ENCODE measurements around the gene NTRK2. TPM values are rescaled to one million over a fixed set of nuclear protein-coding genes. Genes with fewer than 3 reads are reported as not detected.

Gene NTRK2
- total RNA-seq, 4 donors from 2014 or later: 2.6 to 8.5 (median 6.0) TPM

GRCh38 chr9:84701801-84702200 is 32.3 kb downstream of the NTRK2 start:
- no peak for TF ChIP-seq CTCF (IDR thresholded peaks at IDR 0.05)
- TF ChIP-seq POLR2AphosphoS5 (IDR thresholded peaks at IDR 0.05): no peak
- no peak for TF ChIP-seq EP300 (IDR thresholded peaks at IDR 0.05)
- TF ChIP-seq POLR2A (IDR thresholded peaks at IDR 0.05): no peak
- 88 to 90% methylated on average over 6 of the region's 6 CpGs for WGBS, 2 donors (ENCODE audit: low coverage in 1 of 2)

GRCh38 chr9:84702471-84702870 is 32.9 kb downstream of the NTRK2 start:
- H3K27ac ChIP-seq: no peak overlapping the region
- no peak overlapping the region for H3K4me3 ChIP-seq
- WGBS, 2 donors (ENCODE audit: low coverage in 1 of 2): 27 to 60% methylated on average over 1 of the region's 1 CpG
- no peak for TF ChIP-seq POLR2A (IDR thresholded peaks at IDR 0.05)
- no peak for ATAC-seq
- H3K9me3 ChIP-seq: no peaks in the 10 kb centered on the region
- H3K36me3 ChIP-seq: no peaks in the 10 kb centered on the region
- no peaks in the 10 kb centered on the region for H3K27me3 ChIP-seq
- peaks cover 0 to 20% (median 0%) of the 10 kb centered on the region in 3 donors for H3K4me1 ChIP-seq

More at GRCh38 chr9:84701801-84702200, 32.3 kb downstream of the NTRK2 start:
- peaks cover 0 to 20% (median 0%) of the 10 kb centered on the region in 3 donors for H3K4me1 ChIP-seq
- no peaks in the 10 kb centered on the region for H3K36me3 ChIP-seq
- no peak overlapping the region for H3K27ac ChIP-seq
- H3K27me3 ChIP-seq: no peaks in the 10 kb centered on the region
- no peak overlapping the region for H3K4me3 ChIP-seq
- no peaks in the 10 kb centered on the region for H3K9me3 ChIP-seq
- no peak for ATAC-seq

- no peak overlapping the region for H3K27ac ChIP-seq
- H3K36me3 ChIP-seq: no peaks in the 10 kb centered on the region
- H3K27me3 ChIP-seq: no peaks in the 10 kb centered on the region
- H3K4me3 ChIP-seq: no peak overlapping the region
- no peaks in the 10 kb centered on the region for H3K9me3 ChIP-seq
- peaks cover 0 to 20% (median 0%) of the 10 kb centered on the region in 3 donors for H3K4me1 ChIP-seq
- no peak for ATAC-seq
- TF ChIP-seq EP300 (IDR thresholded peaks at IDR 0.05) (no peak), CTCF (IDR thresholded peaks at IDR 0.05) (no peak), POLR2AphosphoS5 (IDR thresholded peaks at IDR 0.05) (no peak), POLR2A (IDR thresholded peaks at IDR 0.05) (no peak)
Observed at GRCh38 chr9:84703793-84704192, 34.3 kb downstream of the NTRK2 start.

- ATAC-seq: no peak
- Histone ChIP-seq H3K9me3 (no peaks in the 10 kb centered on the region), H3K27ac (no peak overlapping the region), H3K36me3 (no peaks in the 10 kb centered on the region), H3K4me1 (peaks cover 0 to 20% (median 0%) of the 10 kb centered on the region in 3 donors), H3K4me3 (no peak overlapping the region), H3K27me3 (no peaks in the 10 kb centered on the region)
- TF ChIP-seq CTCF (IDR thresholded peaks at IDR 0.05) (no peak), POLR2A (IDR thresholded peaks at IDR 0.05) (no peak), POLR2AphosphoS5 (IDR thresholded peaks at IDR 0.05) (no peak), EP300 (IDR thresholded peaks at IDR 0.05) (no peak)
- WGBS, 2 donors (ENCODE audit: low coverage in 1 of 2): 86 to 100% methylated on average over 1 to 5 of the region's 5 CpGs
Observed at GRCh38 chr9:84705128-84705527, 35.6 kb downstream of the NTRK2 start.

- H3K27ac ChIP-seq: no peak overlapping the region
- TF ChIP-seq POLR2A (IDR thresholded peaks at IDR 0.05) (no peak), EP300 (IDR thresholded peaks at IDR 0.05) (no peak), CTCF (IDR thresholded peaks at IDR 0.05) (no peak), POLR2AphosphoS5 (IDR thresholded peaks at IDR 0.05) (no peak)
- 90 to 100% methylated on average over 1 of the region's 1 CpG for WGBS, 2 donors (ENCODE audit: low coverage in 1 of 2)
- H3K4me1 ChIP-seq: peaks cover 0 to 6% (median 0%) of the 10 kb centered on the region in 3 donors
- H3K4me3 ChIP-seq: no peak overlapping the region
- no peak for ATAC-seq
- H3K36me3 ChIP-seq: no peaks in the 10 kb centered on the region
- H3K9me3 ChIP-seq: no peaks in the 10 kb centered on the region
- no peaks in the 10 kb centered on the region for H3K27me3 ChIP-seq
Observed at GRCh38 chr9:84708400-84708799, 38.9 kb downstream of the NTRK2 start.

Data from gastroesophageal sphincter (tissue), 4 donors.